22Rv1 (cell line): ENCODE measurements around the gene ENKUR.

Experiments
- CTCF ChIP-seq: fragments of 450-650 bp; IDR thresholded peaks from 2 replicates; pipeline ENCODE4 v1.5.1; 2017; ENCODE audit warnings: mild to moderate bottlenecking
- ZFX ChIP-seq: fragments of 450-650 bp; IDR thresholded peaks from 2 replicates; pipeline ENCODE4 v1.6.1; 2017; ENCODE audit warnings: antibody characterized with exemption, borderline replicate concordance

- TF ChIP-seq CTCF, result no peak
- TF ChIP-seq ZFX, result no peak
Measured at GRCh38 chr10:24995072-24995471, 20.9 kb downstream of the ENKUR start.
